Astrocyte (in vitro differentiated cells and primary cell): ENCODE data around the gene DNAJB9. TPM values are rescaled to one million over a fixed set of nuclear protein-coding genes. Genes with fewer than 3 reads are reported as not detected.

Source experiments
- DNase-seq: peaks from one replicate; pipeline ENCODE4 v3.0.0-alpha.2; 2010; ENCODE audit warnings: low read depth
- FAIRE-seq: peaks from 2 replicates; lab custom pipeline; 2011; peaks lifted over from hg19 to GRCh38; lab: Jason Lieb, UNC
- H2AFZ ChIP-seq: 2 replicates; pipeline ENCODE4 v1.6.0; 2012; ENCODE audit warnings: low read depth, low read length, inconsistent platforms
- H3K27ac ChIP-seq: 2 replicates; pipeline ENCODE4 v1.5.1; 2011; ENCODE audit warnings: low read depth, low read length, inconsistent platforms
- H3K27me3 ChIP-seq: 2 replicates; pipeline ENCODE4 v1.6.0; 2011; ENCODE audit warnings: low read length, inconsistent platforms; ENCODE audit not compliant: insufficient read depth
- H3K36me3 ChIP-seq: 2 replicates; pipeline ENCODE4 v1.5.1; 2011; ENCODE audit warnings: low read length, inconsistent platforms; ENCODE audit not compliant: insufficient read depth
- H3K4me1 ChIP-seq: 2 replicates; pipeline ENCODE4 v1.5.1; 2011; ENCODE audit warnings: low read length, inconsistent platforms; ENCODE audit not compliant: insufficient read depth
- H3K4me2 ChIP-seq: 2 replicates; pipeline ENCODE4 v1.6.0; 2012; ENCODE audit warnings: low read length, inconsistent platforms
- H3K4me3 ChIP-seq: 2 replicates; pipeline ENCODE4 v1.5.1; 2011; ENCODE audit warnings: low read depth, mild to moderate bottlenecking, low read length, inconsistent platforms; ENCODE audit not compliant: insufficient read depth
- H3K79me2 ChIP-seq: 2 replicates; pipeline ENCODE4 v1.6.0; 2012; ENCODE audit warnings: mild to moderate bottlenecking, low read length, inconsistent platforms; ENCODE audit not compliant: insufficient read depth
- H3K9ac ChIP-seq: 2 replicates; pipeline ENCODE4 v1.6.0; 2012; ENCODE audit warnings: mild to moderate bottlenecking, low read length, inconsistent platforms
- H3K9me3 ChIP-seq: 2 replicates; pipeline ENCODE4 v1.5.1; 2012; ENCODE audit warnings: low read depth, mild to moderate bottlenecking, low read length, inconsistent platforms; ENCODE audit not compliant: insufficient read depth
- H4K20me1 ChIP-seq: 2 replicates; pipeline ENCODE4 v1.6.0; 2012; ENCODE audit warnings: low read length, inconsistent platforms; ENCODE audit not compliant: insufficient read depth
- H3K27ac Mint-ChIP-seq: one replicate; pipeline ENCODE4 v1.8.0; 2021; ENCODE audit warnings: mild to moderate bottlenecking, mixed read lengths; ENCODE audit not compliant: unreplicated experiment
- H3K27me3 Mint-ChIP-seq: one replicate; pipeline ENCODE4 v1.8.0; 2021; ENCODE audit warnings: low read depth, mixed read lengths; ENCODE audit not compliant: unreplicated experiment
- H3K36me3 Mint-ChIP-seq: one replicate; pipeline ENCODE4 v1.8.0; 2021; ENCODE audit warnings: low read depth, mixed read lengths; ENCODE audit not compliant: unreplicated experiment
- H3K4me1 Mint-ChIP-seq: one replicate; pipeline ENCODE4 v1.8.0; 2021; ENCODE audit warnings: low read depth, mixed read lengths; ENCODE audit not compliant: unreplicated experiment
- H3K4me3 Mint-ChIP-seq: one replicate; pipeline ENCODE4 v1.8.0; 2021; ENCODE audit warnings: mild to moderate bottlenecking, moderate library complexity, mixed read lengths; ENCODE audit not compliant: unreplicated experiment
- H3K9me3 Mint-ChIP-seq: one replicate; pipeline ENCODE4 v1.8.0; 2021; ENCODE audit warnings: mild to moderate bottlenecking, mixed read lengths; ENCODE audit not compliant: unreplicated experiment
- EZH2 ChIP-seq: IDR thresholded peaks from 2 replicates; pipeline ENCODE4 v1.6.1; 2012; ENCODE audit warnings: mild to moderate bottlenecking, low read length, inconsistent platforms; ENCODE audit not compliant: insufficient read depth
- total RNA-seq: library from RNA; stranded (reverse); gene quantifications from 2 replicates; pipeline ENCODE4 v1.2.1, GENCODE V29; 2021
- TF ChIP-seq, protein P1 (sequence below): IDR thresholded peaks from 2 replicates; pipeline ENCODE4 v1.5.1; 2011; ENCODE audit warnings: low read depth, mild to moderate bottlenecking, inconsistent platforms, low read length, moderate library complexity; ENCODE audit not compliant: insufficient read depth

The DNAJB9 gene
- total RNA-seq, 1 donor from 2014 or later = 25.2 TPM

DNA sequence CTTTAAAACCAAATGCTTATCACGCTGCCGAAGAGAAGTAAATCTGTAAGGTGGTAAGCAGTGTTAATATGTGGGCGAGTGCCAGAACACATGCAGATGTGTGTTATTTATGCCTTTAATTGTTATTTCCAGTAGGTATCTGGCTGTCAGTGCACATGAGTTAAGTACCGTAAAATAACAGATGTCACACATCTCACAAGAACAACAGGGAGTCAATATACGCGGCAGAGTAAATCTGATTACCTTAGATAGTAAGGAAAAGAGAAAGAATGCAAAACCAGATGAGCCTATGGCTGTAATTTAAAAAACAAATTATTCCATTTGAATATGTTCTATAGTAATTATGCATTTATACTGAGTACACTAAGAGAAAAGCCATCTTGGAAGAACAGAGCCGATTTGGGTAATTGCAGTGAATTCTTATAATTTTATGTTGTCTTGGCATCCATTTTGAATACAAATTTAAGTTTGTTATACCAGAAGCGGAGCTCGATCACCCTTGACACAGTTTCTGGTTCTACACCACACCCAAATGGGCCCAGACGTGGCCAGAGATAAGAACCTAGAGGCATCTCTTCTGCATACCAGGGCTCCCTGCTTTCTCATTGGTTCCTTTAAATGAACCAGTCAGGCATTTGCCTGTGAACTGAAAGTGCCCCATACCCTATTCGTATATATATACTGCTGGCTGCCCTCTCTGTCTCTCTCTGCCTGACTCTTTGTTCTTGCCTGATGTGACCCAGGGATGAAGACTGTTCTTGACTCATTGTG is 34.8 kb downstream of the DNAJB9 start:
- TF ChIP-seq, protein P1, sequence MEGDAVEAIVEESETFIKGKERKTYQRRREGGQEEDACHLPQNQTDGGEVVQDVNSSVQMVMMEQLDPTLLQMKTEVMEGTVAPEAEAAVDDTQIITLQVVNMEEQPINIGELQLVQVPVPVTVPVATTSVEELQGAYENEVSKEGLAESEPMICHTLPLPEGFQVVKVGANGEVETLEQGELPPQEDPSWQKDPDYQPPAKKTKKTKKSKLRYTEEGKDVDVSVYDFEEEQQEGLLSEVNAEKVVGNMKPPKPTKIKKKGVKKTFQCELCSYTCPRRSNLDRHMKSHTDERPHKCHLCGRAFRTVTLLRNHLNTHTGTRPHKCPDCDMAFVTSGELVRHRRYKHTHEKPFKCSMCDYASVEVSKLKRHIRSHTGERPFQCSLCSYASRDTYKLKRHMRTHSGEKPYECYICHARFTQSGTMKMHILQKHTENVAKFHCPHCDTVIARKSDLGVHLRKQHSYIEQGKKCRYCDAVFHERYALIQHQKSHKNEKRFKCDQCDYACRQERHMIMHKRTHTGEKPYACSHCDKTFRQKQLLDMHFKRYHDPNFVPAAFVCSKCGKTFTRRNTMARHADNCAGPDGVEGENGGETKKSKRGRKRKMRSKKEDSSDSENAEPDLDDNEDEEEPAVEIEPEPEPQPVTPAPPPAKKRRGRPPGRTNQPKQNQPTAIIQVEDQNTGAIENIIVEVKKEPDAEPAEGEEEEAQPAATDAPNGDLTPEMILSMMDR = no peak
- no peak for TF ChIP-seq EZH2
- DNase-seq (no peak), FAIRE-seq (no peak)
- Mint-ChIP-seq H3K9me3 (no peaks in the 10 kb centered on the region), H3K27me3 (no peaks in the 10 kb centered on the region), H3K27ac (no peak overlapping the region), H3K36me3 (no peaks in the 10 kb centered on the region), H3K4me3 (no peak overlapping the region), H3K4me1 (peaks cover 2% of the 10 kb centered on the region)
- Histone ChIP-seq H4K20me1 (no peaks in the 10 kb centered on the region), H3K4me2 (no peak overlapping the region), H3K4me3 (no peak overlapping the region), H3K27me3 (peaks cover under 1% of the 10 kb centered on the region), H3K9ac (no peak overlapping the region), H3K36me3 (no peaks in the 10 kb centered on the region), H3K4me1 (no peaks in the 10 kb centered on the region), H2AFZ (no peak overlapping the region), H3K9me3 (no peaks in the 10 kb centered on the region), H3K27ac (no peak overlapping the region), H3K79me2 (no peaks in the 10 kb centered on the region)

- Mint-ChIP-seq H3K27me3 (no peaks in the 10 kb centered on the region), H3K9me3 (no peaks in the 10 kb centered on the region), H3K36me3 (no peaks in the 10 kb centered on the region), H3K4me1 (peaks cover 2% of the 10 kb centered on the region), H3K4me3 (no peak overlapping the region), H3K27ac (no peak overlapping the region)
- Histone ChIP-seq H3K9me3 (no peaks in the 10 kb centered on the region), H4K20me1 (no peaks in the 10 kb centered on the region), H3K79me2 (no peaks in the 10 kb centered on the region), H3K4me3 (no peak overlapping the region), H3K4me1 (no peaks in the 10 kb centered on the region), H3K27ac (no peak overlapping the region), H3K36me3 (no peaks in the 10 kb centered on the region), H3K4me2 (no peak overlapping the region), H3K27me3 (peaks cover 2% of the 10 kb centered on the region), H2AFZ (no peak overlapping the region), H3K9ac (no peak overlapping the region)
- DNase-seq (no peak), FAIRE-seq (no peak)
- TF ChIP-seq EZH2 = no peak
- TF ChIP-seq, protein P1 = no peak
Observed at GRCh38 chr7:108605559-108606201, 36.0 kb downstream of the DNAJB9 start.

DNA sequence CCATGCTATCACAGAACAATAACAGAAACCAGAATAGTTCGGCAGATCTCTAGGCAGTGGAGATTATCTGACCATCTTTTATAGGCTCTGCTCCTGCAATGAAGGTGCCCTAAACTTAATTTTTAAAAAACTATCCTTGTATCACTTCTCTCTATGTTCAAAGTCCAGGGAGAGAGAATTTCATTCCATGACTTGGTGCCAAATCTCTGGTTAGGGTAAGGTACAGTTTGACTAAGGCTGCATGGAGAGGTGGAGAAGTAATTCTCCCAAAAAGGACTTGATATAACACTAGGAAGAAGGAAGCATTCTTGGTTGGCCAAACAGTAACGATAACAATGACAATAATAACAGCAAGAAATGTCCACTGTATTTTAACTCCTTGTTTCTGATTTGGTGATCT is 40.0 kb downstream of the DNAJB9 start:
- Histone ChIP-seq H3K4me1 (no peaks in the 10 kb centered on the region), H3K4me3 (no peak overlapping the region), H3K36me3 (no peaks in the 10 kb centered on the region), H3K27ac (no peak overlapping the region), H3K4me2 (no peak overlapping the region), H4K20me1 (no peaks in the 10 kb centered on the region), H2AFZ (no peak overlapping the region), H3K27me3 (peaks cover 2% of the 10 kb centered on the region), H3K79me2 (no peaks in the 10 kb centered on the region), H3K9me3 (no peaks in the 10 kb centered on the region), H3K9ac (no peak overlapping the region)
- no peak overlapping the region for H3K4me3 Mint-ChIP-seq
- peaks cover 13% of the 10 kb centered on the region for H3K4me1 Mint-ChIP-seq
- no peak for TF ChIP-seq EZH2
- TF ChIP-seq, protein P1 = no peak
- H3K9me3 Mint-ChIP-seq = no peaks in the 10 kb centered on the region
- H3K27me3 Mint-ChIP-seq = peaks cover 4% of the 10 kb centered on the region
- DNase-seq = no peak
- no peak overlapping the region for H3K27ac Mint-ChIP-seq
- FAIRE-seq = no peak
- H3K36me3 Mint-ChIP-seq = no peaks in the 10 kb centered on the region
